HUES48 (cell line): ENCODE measurements around the gene SNX22.
"Not testable (repeated sequence)": the region's sequence is repeated elsewhere in the genome, so short reads cannot be mapped to it uniquely, and the experiment has no call there.

Source experiments
- H3K27ac ChIP-seq: one replicate; pipeline ENCODE4 v1.7.0; 2013; ENCODE audit warnings: low read depth, low read length, inconsistent platforms
- H3K27me3 ChIP-seq: 2 replicates; pipeline ENCODE4 v1.6.1; 2013; ENCODE audit warnings: mild to moderate bottlenecking, low read length; ENCODE audit not compliant: control insufficient read depth, insufficient read depth
- H3K36me3 ChIP-seq: 2 replicates; pipeline ENCODE4 v1.6.1; 2013; ENCODE audit warnings: low read length; ENCODE audit not compliant: control insufficient read depth, insufficient read depth
- H3K4me1 ChIP-seq: 2 replicates; pipeline ENCODE4 v1.6.1; 2013; ENCODE audit warnings: mild to moderate bottlenecking, low read length; ENCODE audit not compliant: control insufficient read depth, insufficient read depth
- H3K4me3 ChIP-seq: 2 replicates; pipeline ENCODE4 v1.5.1; 2013; ENCODE audit warnings: mild to moderate bottlenecking, low read depth, low read length
- H3K9ac ChIP-seq: 2 replicates; pipeline ENCODE4 v1.6.1; 2013; ENCODE audit warnings: mild to moderate bottlenecking, low read depth, low read length, moderate library complexity
- H3K9me3 ChIP-seq: 2 replicates; pipeline ENCODE4 v1.6.1; 2013; ENCODE audit warnings: low read length; ENCODE audit not compliant: control insufficient read depth, insufficient read depth

SNX22 gene

GRCh38 chr15:64151727-64152506 is at the start of gene SNX22:
TSS of gene SNX22 (plus strand) at chr15:64151731. CDS start at chr15:64151776, 45 bp downstream.
- Histone ChIP-seq H3K4me1 (peaks cover 9% of the 10 kb centered on the region), H3K9ac (peak within 1 kb of the TSS; percentile 37; the same call in 1 of the 2 replicates), H3K27me3 (peaks cover 18% of the 10 kb centered on the region), H3K36me3 (peaks cover 28% of the 10 kb centered on the region), H3K27ac (no peak within 1 kb of the TSS), H3K4me3 (peak within 1 kb of the TSS; percentile 78), H3K9me3 (no peaks in the 10 kb centered on the region)

GRCh38 chr15:64102497-64102896 is 49.0 kb upstream of the SNX22 start:
- Histone ChIP-seq H3K27ac (no peak overlapping the region), H3K4me3 (no peak overlapping the region)

GRCh38 chr15:64105113-64105704 is 46.3 kb upstream of the SNX22 start:
- no peak overlapping the region for H3K27ac ChIP-seq
- H3K4me3 ChIP-seq: no peak overlapping the region

More at GRCh38 chr15:64102497-64102896, 49.0 kb upstream of the SNX22 start:
- Histone ChIP-seq H3K9me3 (no peaks in the 10 kb centered on the region), H3K27me3 (no peaks in the 10 kb centered on the region), H3K9ac (no peak overlapping the region), H3K36me3 (no peaks in the 10 kb centered on the region), H3K4me1 (peaks cover 1% of the 10 kb centered on the region; the same call in 1 of the 2 replicates)

GRCh38 chr15:64107337-64107736 is 44.2 kb upstream of the SNX22 start:
- no peak overlapping the region for H3K4me3 ChIP-seq
- H3K9ac ChIP-seq: no peak overlapping the region
- 0 out of 2 replicates have a peak, but pooled peaks cover under 1% of the 10 kb centered on the region for H3K36me3 ChIP-seq
- no peaks in the 10 kb centered on the region for H3K27me3 ChIP-seq
- H3K27ac ChIP-seq: no peak overlapping the region
- peaks cover 9% of the 10 kb centered on the region; the same call in 1 of the 2 replicates for H3K4me1 ChIP-seq
- H3K9me3 ChIP-seq: no peaks in the 10 kb centered on the region

More at GRCh38 chr15:64105113-64105704, 46.3 kb upstream of the SNX22 start:
- H3K9ac ChIP-seq: no peak overlapping the region
- no peaks in the 10 kb centered on the region for H3K4me1 ChIP-seq
- no peaks in the 10 kb centered on the region for H3K27me3 ChIP-seq
- no peaks in the 10 kb centered on the region for H3K36me3 ChIP-seq
- no peaks in the 10 kb centered on the region for H3K9me3 ChIP-seq

GRCh38 chr15:64110108-64110701 is 41.3 kb upstream of the SNX22 start:
- not testable (repeated sequence) for H3K9ac ChIP-seq, H3K27me3 ChIP-seq, H3K9me3 ChIP-seq, H3K4me3 ChIP-seq, H3K27ac ChIP-seq
- Histone ChIP-seq H3K4me1 (peaks cover 10% of the 10 kb centered on the region; the same call in 1 of the 2 replicates), H3K36me3 (peaks cover 20% of the 10 kb centered on the region)

- Histone ChIP-seq H3K9me3 (no peaks in the 10 kb centered on the region), H3K4me1 (peaks cover 10% of the 10 kb centered on the region; the same call in 1 of the 2 replicates), H3K27ac (no peak overlapping the region), H3K9ac (no peak overlapping the region), H3K4me3 (no peak overlapping the region), H3K27me3 (no peaks in the 10 kb centered on the region), H3K36me3 (peaks cover 22% of the 10 kb centered on the region)
Measured at GRCh38 chr15:64110950-64111678, 40.4 kb upstream of the SNX22 start.

- H3K4me1 ChIP-seq: peaks cover 10% of the 10 kb centered on the region; the same call in 1 of the 2 replicates
- no peak overlapping the region for H3K4me3 ChIP-seq
- peaks cover 26% of the 10 kb centered on the region for H3K36me3 ChIP-seq
- no peaks in the 10 kb centered on the region for H3K9me3 ChIP-seq
- H3K27ac ChIP-seq: no peak overlapping the region
- H3K9ac ChIP-seq: no peak overlapping the region
- H3K27me3 ChIP-seq: no peaks in the 10 kb centered on the region
Measured at GRCh38 chr15:64111679-64112050, 39.9 kb upstream of the SNX22 start.

- Histone ChIP-seq H3K27ac (no peak overlapping the region), H3K36me3 (peaks cover 26% of the 10 kb centered on the region), H3K27me3 (no peaks in the 10 kb centered on the region), H3K4me1 (peaks cover 10% of the 10 kb centered on the region; the same call in 1 of the 2 replicates), H3K9me3 (no peaks in the 10 kb centered on the region), H3K4me3 (no peak overlapping the region), H3K9ac (no peak overlapping the region)
Measured at GRCh38 chr15:64112073-64112772, 39.3 kb upstream of the SNX22 start.

GRCh38 chr15:64112904-64113303 is 38.6 kb upstream of the SNX22 start:
- H3K4me1 ChIP-seq: peaks cover 10% of the 10 kb centered on the region; the same call in 1 of the 2 replicates
- no peak overlapping the region for H3K27ac ChIP-seq
- H3K27me3 ChIP-seq: no peaks in the 10 kb centered on the region
- H3K36me3 ChIP-seq: peaks cover 28% of the 10 kb centered on the region
- no peak overlapping the region for H3K9ac ChIP-seq
- H3K4me3 ChIP-seq: no peak overlapping the region
- H3K9me3 ChIP-seq: no peaks in the 10 kb centered on the region

- Histone ChIP-seq H3K36me3 (peaks cover 63% of the 10 kb centered on the region), H3K27me3 (no peaks in the 10 kb centered on the region), H3K9ac (no peak overlapping the region), H3K27ac (no peak overlapping the region), H3K4me1 (no peaks in the 10 kb centered on the region), H3K9me3 (no peaks in the 10 kb centered on the region), H3K4me3 (no peak overlapping the region)
Measured at GRCh38 chr15:64117759-64118487, 33.6 kb upstream of the SNX22 start.
